ENCODE measurements around the gene VASN.

DNA sequence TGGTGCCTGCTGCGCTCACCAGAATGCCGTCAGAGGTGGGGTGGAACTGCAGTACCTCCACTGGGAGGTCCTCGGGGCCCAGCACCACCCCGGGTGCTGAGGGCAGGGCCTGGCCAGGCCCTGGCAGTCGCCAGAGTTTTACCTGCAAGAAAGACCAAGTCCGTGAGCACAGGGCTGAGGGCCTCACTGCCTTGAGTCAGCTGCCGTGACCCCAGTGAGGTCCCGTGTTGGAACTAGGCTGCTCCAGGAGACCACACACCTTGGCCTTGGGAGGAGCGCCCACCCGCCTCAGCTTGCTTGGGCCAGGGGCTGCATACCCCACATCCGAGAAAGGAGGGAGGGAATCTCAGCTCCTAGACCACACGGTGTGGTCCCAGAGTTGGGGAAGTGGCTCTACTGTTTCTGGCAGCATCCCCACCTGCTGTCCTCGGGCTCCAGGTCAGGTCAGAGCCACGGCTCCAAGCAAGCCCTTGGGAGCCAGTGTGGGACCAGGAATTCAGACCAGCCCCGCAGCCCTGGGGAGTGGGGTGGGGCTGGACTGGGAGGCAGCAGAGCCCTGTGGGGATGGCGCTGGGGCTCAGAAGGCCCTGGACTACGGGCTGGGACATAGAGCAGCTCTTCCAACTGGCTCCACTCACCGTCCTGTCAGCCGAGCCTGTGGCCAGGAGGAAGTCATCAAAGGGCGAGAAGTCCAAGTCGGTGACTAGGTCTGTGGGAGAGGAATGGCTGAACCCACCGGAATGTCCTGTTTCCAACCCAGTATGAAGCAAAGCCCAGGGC, 36.1 kb downstream of the VASN start:
- TF ChIP-seq, protein P1, sequence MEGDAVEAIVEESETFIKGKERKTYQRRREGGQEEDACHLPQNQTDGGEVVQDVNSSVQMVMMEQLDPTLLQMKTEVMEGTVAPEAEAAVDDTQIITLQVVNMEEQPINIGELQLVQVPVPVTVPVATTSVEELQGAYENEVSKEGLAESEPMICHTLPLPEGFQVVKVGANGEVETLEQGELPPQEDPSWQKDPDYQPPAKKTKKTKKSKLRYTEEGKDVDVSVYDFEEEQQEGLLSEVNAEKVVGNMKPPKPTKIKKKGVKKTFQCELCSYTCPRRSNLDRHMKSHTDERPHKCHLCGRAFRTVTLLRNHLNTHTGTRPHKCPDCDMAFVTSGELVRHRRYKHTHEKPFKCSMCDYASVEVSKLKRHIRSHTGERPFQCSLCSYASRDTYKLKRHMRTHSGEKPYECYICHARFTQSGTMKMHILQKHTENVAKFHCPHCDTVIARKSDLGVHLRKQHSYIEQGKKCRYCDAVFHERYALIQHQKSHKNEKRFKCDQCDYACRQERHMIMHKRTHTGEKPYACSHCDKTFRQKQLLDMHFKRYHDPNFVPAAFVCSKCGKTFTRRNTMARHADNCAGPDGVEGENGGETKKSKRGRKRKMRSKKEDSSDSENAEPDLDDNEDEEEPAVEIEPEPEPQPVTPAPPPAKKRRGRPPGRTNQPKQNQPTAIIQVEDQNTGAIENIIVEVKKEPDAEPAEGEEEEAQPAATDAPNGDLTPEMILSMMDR (IDR thresholded peaks at IDR 0.05) = no peak
- no peak for TF ChIP-seq POLR2A (IDR thresholded peaks at IDR 0.05)
